Spinal cord (tissue), 10 donors: ENCODE results near the gene NPAS2. TPM values are rescaled to one million over a fixed set of nuclear protein-coding genes. Genes with fewer than 3 reads are reported as not detected.
A peak's percentile ranks its signal among the peaks of the same experiment; 100 is the strongest.

Source experiments
- DNase-seq, 6 donors: peaks; one replicate each; pipeline versions ENCODE4 v3.0.0 to v3.0.0-alpha.2; 2013 to 2015; ENCODE audit warnings: low spot score in 6 of 6, low read depth in 4 of 6
- H3K27ac ChIP-seq: one replicate; pipeline ENCODE4 v1.5.1; 2013; ENCODE audit warnings: low read depth, low read length, control low read depth
- H3K27me3 ChIP-seq: one replicate; pipeline ENCODE4 v1.6.1; 2013; ENCODE audit warnings: low read length; ENCODE audit not compliant: control insufficient read depth, insufficient read depth
- H3K36me3 ChIP-seq: one replicate; pipeline ENCODE4 v1.6.1; 2013; ENCODE audit warnings: low read length; ENCODE audit not compliant: control insufficient read depth, insufficient read depth
- H3K4me1 ChIP-seq: one replicate; pipeline ENCODE4 v1.6.1; 2013; ENCODE audit warnings: low read length; ENCODE audit not compliant: control insufficient read depth, insufficient read depth
- H3K4me3 ChIP-seq: one replicate; pipeline ENCODE4 v1.5.1; 2013; ENCODE audit warnings: low read depth, low read length, control low read depth
- H3K9me3 ChIP-seq: one replicate; pipeline ENCODE4 v1.6.1; 2013; ENCODE audit warnings: low read length; ENCODE audit not compliant: control insufficient read depth, insufficient read depth
- WGBS: methylation state at CpG from one replicate; pipeline ENCODE4 v1.1.5; 2013; ENCODE audit warnings: missing lambda C conversion rate; ENCODE audit not compliant: insufficient coverage; 5-methylcytosine and 5-hydroxymethylcytosine counted together
- long read RNA-seq, 4 donors: transcript quantifications; one replicate each; lab custom pipeline, GENCODE V29; 2026
- polyA plus RNA-seq, 2 donors: library from polyadenylated mRNA; unstranded; fragments of 120-200 nt; gene quantifications; one replicate each; pipeline ENCODE4 v1.2.1, GENCODE V29; 2013; ENCODE audit not compliant: insufficient read length in 2 of 2
- total RNA-seq, 2 donors: library from RNA; depleted of rRNA in 1 of 2; stranded (reverse); fragments of 120-200 nt in 1 of 2; fragments of >200 nt in 1 of 2; gene quantifications; one replicate each; pipeline versions ENCODE4 v1.2.3 to v1.2.4, GENCODE V29; 2013 to 2014
- donor health status: healthy.

The NPAS2 gene, protein sequence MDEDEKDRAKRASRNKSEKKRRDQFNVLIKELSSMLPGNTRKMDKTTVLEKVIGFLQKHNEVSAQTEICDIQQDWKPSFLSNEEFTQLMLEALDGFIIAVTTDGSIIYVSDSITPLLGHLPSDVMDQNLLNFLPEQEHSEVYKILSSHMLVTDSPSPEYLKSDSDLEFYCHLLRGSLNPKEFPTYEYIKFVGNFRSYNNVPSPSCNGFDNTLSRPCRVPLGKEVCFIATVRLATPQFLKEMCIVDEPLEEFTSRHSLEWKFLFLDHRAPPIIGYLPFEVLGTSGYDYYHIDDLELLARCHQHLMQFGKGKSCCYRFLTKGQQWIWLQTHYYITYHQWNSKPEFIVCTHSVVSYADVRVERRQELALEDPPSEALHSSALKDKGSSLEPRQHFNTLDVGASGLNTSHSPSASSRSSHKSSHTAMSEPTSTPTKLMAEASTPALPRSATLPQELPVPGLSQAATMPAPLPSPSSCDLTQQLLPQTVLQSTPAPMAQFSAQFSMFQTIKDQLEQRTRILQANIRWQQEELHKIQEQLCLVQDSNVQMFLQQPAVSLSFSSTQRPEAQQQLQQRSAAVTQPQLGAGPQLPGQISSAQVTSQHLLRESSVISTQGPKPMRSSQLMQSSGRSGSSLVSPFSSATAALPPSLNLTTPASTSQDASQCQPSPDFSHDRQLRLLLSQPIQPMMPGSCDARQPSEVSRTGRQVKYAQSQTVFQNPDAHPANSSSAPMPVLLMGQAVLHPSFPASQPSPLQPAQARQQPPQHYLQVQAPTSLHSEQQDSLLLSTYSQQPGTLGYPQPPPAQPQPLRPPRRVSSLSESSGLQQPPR
- 1 to 10 TPM; 6.4 to 7.3 TPM for total RNA-seq
- polyA plus RNA-seq: 10 to 100 TPM; 21.8 to 24.6 TPM
- long read RNA-seq, donor 1: 0 reads
- long read RNA-seq, donor 2: 0 reads
- long read RNA-seq, donor 3: 0 reads
- long read RNA-seq, donor 4, full-length matches to known transcripts: 1 of 1 reads
- long read RNA-seq, donor 4, partial matches to known transcripts: 0 of 1 reads
- long read RNA-seq, donor 4, other reads (novel, unspliced or antisense): 0 of 1 reads

DNA sequence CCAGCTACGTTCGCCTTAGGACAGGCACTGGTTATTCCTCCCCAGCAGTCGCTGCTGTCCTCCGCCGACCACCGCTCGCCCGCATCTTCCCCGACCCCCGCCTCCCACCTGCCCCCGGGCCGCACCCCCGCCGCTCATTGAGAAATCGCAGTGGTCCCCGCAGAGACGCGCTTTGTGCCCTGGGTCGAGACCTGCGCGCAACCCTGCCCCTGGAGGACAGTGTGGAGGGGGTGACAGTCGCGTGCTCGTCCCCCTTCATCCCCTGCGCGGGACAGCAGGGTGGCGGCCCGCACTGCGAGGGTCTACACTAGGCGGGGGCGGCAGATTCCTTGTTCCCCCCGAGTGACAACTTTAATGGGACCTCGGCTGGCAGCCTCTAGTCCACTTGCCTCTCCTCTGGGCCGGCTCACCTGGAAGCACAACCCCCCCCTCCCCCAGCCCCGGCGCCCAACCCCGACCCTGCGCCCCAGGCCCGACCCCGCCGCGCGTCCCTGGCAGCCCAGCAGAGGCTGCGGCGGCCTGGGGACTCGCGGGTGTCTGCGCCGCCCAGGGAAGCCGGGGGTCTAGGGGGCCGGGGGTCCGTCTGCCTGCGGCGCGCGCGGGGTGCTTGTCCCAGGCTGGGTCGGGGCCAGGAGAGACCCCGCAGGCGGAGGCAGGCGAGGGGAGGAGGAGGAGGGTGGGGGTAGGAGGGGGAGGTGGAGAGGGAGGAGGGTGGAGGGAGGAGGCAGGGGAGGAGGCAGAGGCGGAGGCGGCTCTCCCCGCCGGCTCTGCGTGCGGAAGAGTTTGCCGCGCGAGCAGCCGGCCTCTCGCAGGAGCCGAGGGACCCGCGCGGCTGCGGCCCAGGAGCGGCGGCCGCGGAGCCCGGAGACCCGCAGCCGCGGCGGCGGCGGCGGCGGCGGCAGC, at the start of gene NPAS2:
Gene NPAS2, plus strand, starts transcription at position 770 of the 903 bp plus-strand sequence. CDS start 84,616 bp downstream, outside the sequence.
- Histone ChIP-seq H3K9me3 (no peaks in the 10 kb centered on the region), H3K36me3 (no peaks in the 10 kb centered on the region), H3K4me3 (peak within 1 kb of the TSS; percentile 57), H3K27ac (peak within 1 kb of the TSS; percentile 73), H3K27me3 (peaks cover 20% of the 10 kb centered on the region), H3K4me1 (peaks cover 22% of the 10 kb centered on the region)
- DNase-seq: peak in 2 of 6 donors; percentile 77 to 79
- under 1% methylated on average over 84 of the region's 91 CpGs for WGBS

DNA sequence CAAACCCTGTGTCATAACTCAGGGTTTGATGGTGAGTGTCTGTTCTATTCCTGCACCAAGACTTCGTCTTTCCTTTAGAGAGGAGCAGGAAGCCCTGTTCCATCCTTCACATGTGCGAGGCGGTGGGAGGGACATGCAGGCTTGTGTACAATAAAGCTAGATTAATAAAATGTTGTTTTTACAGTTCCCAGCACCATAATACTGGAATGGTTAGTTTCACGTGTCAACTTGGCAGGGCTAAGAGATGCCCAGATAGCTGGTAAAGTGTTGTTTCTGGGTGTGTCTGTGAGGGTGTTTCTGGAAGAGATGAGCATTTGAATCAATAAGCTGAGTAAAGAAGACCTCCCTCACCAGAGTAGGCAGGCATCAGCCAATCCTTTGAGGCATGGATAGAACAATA, 48.8 kb upstream of the NPAS2 start:
- H3K36me3 ChIP-seq: no peaks in the 10 kb centered on the region
- no peak overlapping the region for H3K4me3 ChIP-seq
- no CpG with 5 or more reads among the region's 4 CpGs for WGBS
- no peak for DNase-seq
- no peaks in the 10 kb centered on the region for H3K27me3 ChIP-seq
- H3K9me3 ChIP-seq: no peaks in the 10 kb centered on the region
- no peak overlapping the region for H3K27ac ChIP-seq
- H3K4me1 ChIP-seq: peaks cover 9% of the 10 kb centered on the region

DNA sequence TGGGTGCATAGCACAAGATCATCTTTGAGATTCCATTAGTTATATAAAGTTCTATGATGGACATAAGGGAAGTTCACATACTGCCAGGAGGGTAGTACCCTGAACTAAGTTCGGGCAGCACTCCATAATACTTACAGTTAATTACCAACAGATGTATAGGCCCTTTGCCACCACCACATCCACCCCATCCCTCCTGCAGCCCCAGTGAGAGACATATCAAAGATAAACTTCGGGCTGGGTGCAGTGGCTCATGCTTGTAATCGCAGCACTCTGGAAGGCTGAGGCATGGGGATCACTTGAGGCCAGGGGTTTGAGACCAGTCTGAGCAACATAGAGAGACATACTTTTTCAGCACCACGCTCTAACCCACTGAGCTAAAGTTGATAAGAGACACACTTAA, 46.4 kb upstream of the NPAS2 start:
- no peaks in the 10 kb centered on the region for H3K36me3 ChIP-seq
- no peak for DNase-seq
- no peak overlapping the region for H3K27ac ChIP-seq
- H3K4me3 ChIP-seq: no peak overlapping the region
- H3K9me3 ChIP-seq: no peaks in the 10 kb centered on the region
- H3K4me1 ChIP-seq: peaks cover 1% of the 10 kb centered on the region
- no peaks in the 10 kb centered on the region for H3K27me3 ChIP-seq
- 90% methylated on average over 2 of the region's 4 CpGs for WGBS

DNA sequence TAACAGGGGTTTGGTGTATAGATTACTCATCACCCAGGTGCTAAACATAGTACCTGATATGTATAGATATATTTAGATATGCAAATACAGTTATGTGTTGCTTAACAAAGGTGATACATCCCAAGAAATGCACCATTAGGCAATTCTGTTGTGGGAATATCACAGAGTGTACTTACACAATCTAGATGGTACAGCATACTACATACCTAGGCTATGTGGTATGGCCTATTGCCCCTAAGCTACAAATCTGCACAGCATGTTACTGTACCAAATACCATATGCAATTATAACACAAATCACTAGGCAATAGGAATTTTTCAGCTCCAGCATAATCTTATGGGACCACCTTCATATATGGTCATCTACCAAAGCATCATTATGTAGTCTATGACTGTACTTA, 43.5 kb upstream of the NPAS2 start:
- Histone ChIP-seq H3K9me3 (no peaks in the 10 kb centered on the region), H3K36me3 (no peaks in the 10 kb centered on the region), H3K4me3 (no peak overlapping the region), H3K4me1 (peaks cover 5% of the 10 kb centered on the region), H3K27ac (no peak overlapping the region), H3K27me3 (no peaks in the 10 kb centered on the region)
- DNase-seq: no peak

DNA sequence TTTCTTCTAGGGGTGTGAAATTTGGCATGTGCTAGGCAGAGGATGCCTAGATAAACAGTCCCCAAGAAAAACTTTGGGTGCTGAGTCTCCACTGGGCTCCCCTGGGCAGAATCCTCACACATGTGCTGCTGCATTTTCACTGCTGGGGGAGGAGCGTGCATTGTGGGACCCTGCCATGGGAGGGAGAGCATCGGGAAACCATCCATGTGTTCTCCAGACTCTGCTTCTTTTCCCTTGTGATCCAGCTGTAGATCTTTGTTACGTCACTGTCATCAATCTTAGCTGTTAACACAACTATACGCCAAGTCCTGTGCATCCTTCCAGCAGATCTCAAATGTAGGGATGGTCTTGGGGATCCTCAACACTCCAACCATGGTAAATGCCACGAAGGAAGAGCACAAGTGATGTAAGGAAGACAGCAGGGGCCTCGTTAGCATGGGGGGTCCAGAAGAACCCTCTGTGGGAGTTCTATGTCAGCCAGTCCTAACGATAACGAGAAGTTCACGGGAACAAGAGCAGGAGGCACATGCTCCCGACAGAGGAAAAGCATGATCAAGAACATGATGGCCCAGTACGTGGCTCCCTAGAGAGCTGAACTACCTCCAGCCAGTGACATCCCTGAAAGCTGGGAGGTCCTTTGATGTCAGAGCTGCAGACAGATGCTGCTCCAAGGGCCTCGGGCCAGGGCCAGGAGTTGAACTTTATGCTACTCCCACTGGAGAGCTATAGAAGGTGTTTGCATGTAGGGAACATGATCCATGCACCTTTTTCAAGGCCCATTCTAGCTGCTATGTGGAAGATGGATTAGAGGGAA, 41.1 kb upstream of the NPAS2 start:
- H3K27ac ChIP-seq: no peak overlapping the region
- WGBS: 79% methylated on average over 9 of the region's 12 CpGs
- no peaks in the 10 kb centered on the region for H3K36me3 ChIP-seq
- no peak overlapping the region for H3K4me3 ChIP-seq
- no peaks in the 10 kb centered on the region for H3K9me3 ChIP-seq
- no peak for DNase-seq
- peaks cover 16% of the 10 kb centered on the region for H3K4me1 ChIP-seq
- H3K27me3 ChIP-seq: no peaks in the 10 kb centered on the region

DNA sequence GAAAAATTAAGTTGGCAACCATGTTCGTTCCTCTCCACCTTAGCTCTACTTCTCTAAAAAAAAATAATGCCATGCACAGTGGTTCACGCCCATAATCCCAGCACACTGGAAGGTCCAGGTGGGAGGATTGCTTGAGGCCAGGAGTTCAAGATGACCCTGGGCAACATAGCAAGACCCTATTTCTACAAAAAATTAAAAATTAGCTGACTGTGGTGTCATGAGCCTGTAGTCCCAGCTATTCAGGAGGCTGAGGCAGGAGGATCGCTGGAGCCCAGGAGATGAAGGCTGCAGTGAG, 40.1 kb upstream of the NPAS2 start:
- Histone ChIP-seq H3K36me3 (no peaks in the 10 kb centered on the region), H3K27ac (no peak overlapping the region), H3K4me1 (peaks cover 16% of the 10 kb centered on the region), H3K27me3 (no peaks in the 10 kb centered on the region), H3K9me3 (no peaks in the 10 kb centered on the region), H3K4me3 (no peak overlapping the region)
- no peak for DNase-seq
- WGBS: 100% methylated on average over 1 of the region's 3 CpGs

DNA sequence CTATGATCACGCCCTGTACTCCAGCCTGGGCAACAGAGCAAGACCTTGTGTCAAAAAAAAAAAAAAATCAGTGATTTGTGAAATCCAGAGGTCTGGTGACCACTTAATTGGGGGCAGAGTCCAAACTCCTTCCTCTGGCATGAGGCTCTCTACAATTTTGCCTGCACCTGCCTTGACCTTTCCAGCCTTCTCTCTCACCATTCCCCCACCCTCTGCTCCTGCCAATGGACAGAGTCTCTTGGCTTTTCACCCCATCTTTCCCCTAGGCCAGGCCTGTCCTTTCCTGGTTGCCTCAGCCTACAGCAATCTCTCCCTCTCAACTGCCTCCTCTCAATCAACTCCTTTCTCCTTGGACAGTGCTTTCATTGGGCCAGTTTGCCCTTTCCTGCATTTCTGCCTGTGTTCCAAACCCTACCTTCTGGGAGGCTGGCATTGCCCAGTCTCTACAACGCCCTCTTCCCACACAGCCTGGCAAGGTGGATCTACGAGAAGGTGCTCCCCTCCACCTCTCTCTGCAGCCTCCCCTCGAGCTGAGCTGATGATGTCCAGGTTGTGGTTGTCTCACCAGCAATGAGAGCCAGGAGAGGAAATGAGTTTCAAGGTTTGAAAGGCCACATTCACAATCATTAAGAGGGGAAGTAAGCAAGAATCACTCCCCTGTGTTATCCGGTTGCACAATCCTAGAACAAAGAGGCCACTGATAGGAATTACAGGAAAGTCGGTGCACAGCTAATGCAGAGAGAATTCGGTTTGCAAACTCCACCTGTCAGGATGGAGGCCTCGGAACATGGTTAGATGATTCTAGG, 39.5 kb upstream of the NPAS2 start:
- peaks cover 16% of the 10 kb centered on the region for H3K4me1 ChIP-seq
- DNase-seq: no peak
- WGBS: 61% methylated on average over 4 of the region's 8 CpGs
- H3K36me3 ChIP-seq: no peaks in the 10 kb centered on the region
- H3K9me3 ChIP-seq: no peaks in the 10 kb centered on the region
- H3K27me3 ChIP-seq: no peaks in the 10 kb centered on the region
- no peak overlapping the region for H3K4me3 ChIP-seq
- H3K27ac ChIP-seq: no peak overlapping the region

DNA sequence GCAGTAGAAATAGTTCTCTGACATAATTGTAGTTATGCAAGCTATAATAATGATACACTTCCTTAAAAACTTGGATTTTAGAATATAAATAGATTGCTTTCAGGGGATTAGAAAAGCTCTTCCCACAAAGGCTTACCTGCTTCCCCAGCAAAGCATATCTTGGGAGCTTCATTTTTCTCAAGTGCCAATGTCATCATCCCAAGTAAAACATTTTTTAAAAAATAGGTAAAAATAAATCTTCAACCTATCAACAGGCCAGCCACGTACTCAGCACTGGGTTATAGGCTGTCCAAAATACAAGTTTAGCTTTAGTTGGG, 39.0 kb upstream of the NPAS2 start:
- H3K4me3 ChIP-seq: no peak overlapping the region
- no peak for DNase-seq

More for the DNA sequence above, 39.0 kb upstream of the NPAS2 start:
- Histone ChIP-seq H3K36me3 (no peaks in the 10 kb centered on the region), H3K9me3 (no peaks in the 10 kb centered on the region), H3K27ac (no peak overlapping the region), H3K4me1 (peaks cover 16% of the 10 kb centered on the region), H3K27me3 (no peaks in the 10 kb centered on the region)
- WGBS: no CpG with 5 or more reads among the region's 1 CpG
